ENCODE measurements around the gene BCL7B.
"Not testable (repeated sequence)": the region's sequence is repeated elsewhere in the genome, so short reads cannot be mapped to it uniquely, and the experiment has no call there.

Gene BCL7B

GRCh38 chr7:73532224-73532623 lies 25.3 kb downstream of the BCL7B start:
- no peak for DNase-seq

DNA sequence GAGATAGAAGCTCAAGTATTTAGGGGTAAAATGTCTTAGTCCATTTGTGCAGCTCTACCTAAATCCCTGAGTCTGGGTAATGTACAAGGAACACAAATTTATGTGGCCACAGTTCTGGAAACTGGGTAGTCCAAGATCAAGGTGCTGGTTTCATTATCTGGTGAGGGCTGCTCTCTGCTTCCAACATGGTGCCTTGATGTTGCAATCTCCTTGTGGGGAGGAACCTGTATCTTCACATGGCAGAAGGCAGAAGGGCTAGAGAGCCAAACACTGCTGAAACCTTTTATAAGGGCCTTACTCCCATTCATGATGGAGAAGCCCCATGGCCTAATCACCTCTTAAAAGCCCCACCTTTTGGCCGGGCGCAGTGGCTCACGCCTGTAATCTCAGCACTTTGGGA lies 26.7 kb downstream of the BCL7B start:
- no peak for DNase-seq

GRCh38 chr7:73526896-73527821 lies 30.3 kb downstream of the BCL7B start:
- DNase-seq: peak; percentile 59

GRCh38 chr7:73526158-73526494 lies 31.4 kb downstream of the BCL7B start:
- not testable (repeated sequence) for DNase-seq

GRCh38 chr7:73522105-73522872 lies 35.2 kb downstream of the BCL7B start, which contains the start of gene BAZ1B:
Gene BAZ1B (minus strand): TSS chr7:73522293. CDS start chr7:73521933, 360 bp downstream.
- peak; percentile 98 for DNase-seq

DNA sequence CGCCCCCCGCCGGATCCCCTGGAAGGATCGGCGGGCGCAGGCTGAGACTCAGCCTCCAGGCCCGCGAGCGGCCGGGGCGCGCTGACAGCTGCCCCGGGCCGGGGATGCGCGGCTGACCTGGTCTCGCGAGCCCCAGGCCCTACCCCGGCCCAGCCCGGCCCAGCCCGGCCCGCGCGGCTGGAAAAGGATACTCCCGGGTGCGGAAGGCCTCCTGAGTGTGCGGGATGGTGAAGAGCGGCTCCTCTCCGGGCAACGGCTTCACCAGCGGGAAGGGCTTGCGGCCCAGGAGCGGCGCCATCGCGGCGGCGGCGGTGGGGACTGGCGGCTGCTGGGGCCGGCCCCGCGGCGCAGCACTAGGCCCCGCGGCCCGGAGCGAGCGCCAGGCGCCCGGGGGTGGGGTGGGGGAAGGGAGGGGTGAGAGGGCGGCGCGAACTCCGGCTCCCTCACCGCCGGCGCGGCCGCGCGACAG lies 35.8 kb downstream of the BCL7B start:
- DNase-seq: peak; percentile 68

DNA sequence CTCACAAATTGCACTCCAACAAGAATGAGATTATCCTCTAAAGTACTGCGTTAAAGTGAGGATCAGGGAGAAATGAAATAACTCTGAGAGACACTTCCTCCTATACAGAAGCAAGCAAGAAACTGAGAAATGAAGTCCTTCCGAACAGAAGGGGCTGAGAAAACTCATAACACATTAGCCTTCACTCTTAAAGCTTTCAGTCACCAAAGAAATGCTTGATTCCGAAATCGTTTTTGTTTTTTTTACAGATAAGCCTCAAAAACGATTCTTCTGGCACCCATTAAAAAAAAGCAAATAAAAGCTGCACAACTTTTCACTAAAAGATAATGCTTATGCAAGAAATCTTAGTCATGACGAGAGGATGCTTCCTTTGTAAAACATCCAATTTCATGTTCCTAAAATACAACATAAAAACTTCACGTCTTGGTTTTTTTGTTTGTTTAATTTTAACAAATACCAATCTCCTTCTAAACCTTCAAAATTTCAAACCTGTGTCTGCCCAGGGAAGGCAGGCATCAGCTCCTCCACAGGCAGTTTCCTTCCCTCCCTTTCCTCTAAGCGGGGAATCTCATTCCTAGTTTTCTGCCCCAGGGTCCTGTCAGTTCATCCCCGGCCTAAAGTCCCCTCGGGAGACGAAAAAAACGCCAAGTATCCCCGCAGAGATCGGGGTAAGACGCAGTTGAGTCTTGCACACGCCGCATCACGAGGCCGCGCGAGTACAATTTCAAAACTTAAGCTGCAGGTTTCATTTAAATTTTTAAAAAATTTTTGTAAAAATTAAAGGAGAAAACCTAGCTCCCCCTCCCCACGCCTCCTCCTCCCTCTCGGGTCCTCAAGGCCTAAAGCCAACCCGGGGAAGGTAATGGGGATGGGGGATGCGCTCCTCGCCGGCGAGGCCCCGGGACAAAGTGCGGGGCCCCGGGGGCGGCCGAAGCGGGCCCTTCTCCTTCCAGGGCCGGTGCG lies 36.5 kb downstream of the BCL7B start:
- no peak for DNase-seq

DNA sequence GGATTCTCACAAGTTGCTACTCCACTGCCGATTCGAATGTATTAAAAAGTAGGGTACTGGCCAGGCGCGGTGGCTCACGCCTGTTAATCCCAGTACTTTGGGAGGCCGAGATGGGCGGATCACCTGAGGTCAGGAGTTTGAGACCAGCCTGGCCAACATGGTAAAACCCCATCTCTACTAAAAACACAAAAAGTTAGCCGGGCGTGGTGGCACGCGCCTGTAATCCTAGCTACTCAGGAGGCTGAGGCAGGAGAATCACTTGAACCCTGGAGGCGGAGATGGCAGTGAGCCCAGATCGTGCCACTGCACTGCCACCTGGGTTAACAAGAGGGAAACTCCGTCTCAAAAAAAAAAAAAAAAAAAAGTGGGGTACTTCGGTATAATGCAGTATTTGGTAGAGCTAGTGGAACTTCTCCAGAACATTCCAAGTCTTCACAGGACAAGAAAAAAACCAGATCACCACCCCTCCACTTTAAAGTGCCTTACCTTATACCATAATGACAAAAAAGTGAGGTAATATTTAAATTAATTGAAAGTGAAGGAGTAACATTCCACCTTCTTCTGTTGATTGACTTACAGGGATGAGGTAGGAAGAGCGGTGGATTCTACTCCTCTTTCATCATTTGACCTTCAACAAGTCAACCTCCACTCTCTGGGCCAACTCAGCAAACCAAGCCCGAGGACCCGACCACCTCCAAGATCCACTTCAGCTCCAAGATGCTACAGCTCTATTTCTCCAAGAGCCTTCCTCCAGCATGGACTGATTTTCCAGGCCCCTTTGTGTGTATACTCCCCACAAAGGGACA lies 37.4 kb downstream of the BCL7B start:
- no peak for DNase-seq

GRCh38 chr7:73518470-73518869 lies 39.0 kb downstream of the BCL7B start:
- no peak for DNase-seq

DNA sequence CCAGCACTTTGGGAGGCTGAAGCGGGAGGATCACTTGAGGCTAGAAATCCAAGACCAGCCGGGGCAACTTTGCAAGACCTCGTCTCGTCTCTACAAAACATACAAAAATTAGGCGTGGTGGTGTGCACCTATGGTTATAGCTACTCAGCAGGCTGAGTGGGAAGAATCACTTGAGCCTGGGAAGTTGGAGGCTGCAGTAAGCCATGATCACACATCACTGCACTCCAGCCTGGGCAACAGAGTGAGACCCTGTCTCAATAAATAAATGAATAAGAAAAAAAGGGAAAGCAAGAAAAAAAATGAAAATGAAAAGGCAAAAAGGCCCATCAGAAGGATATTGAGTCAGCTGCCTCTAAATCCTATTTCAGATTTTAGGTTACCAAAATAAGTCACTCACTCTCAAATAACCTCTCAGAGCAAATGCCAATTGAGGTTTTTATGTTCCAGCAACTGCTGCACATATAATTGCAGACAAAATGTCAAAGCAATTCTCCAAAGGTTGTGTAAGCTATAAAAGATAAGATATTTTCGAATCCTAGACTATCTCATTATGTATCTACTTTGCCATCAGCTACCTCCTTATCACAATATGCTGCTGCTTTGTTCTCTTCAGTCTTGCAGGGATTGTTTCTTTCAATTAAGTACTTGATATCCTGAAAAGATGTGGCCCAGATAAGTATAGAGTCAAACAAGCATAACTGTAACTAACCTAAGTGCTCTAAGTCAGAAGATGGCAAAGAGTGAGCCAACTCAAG lies 40.1 kb downstream of the BCL7B start:
- no peak for DNase-seq

- no peak for DNase-seq
These were observed 42.3 kb downstream of the BCL7B start for GRCh38 chr7:73515178-73515577.

DNA sequence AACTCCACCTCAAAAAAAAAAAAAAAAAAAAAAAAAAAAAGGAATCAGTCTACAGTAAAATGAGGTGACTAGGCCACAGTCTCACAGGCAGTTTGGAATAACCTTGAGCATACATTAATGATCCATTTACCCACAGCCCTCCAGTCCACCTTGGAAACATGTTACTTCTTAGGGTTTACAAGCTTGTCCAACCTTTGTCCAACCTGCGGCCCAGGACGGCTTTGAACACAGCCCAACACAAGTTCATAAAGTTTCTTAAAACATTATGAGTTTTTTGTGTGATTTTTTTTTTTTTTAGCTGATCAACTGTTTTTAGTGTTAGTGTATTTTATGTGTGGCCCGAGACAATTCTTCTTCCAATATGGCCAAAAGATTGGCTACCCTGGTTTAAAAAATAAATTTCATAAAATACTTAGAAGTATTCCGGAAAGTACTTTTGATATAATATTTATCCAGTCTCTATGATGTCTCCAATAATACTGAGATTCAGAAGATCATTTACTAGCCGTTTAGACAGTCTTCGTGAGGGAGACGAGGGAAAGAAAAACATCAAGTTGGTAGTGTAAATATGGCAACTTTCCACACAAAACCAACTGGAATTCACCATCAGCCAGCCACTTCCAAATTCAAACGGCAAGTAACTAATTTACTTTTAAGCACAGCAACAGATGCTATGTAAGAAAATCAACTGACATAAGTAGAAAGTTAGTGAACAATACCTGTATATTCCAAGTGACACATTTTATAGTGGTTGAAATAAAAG lies 45.3 kb downstream of the BCL7B start:
- DNase-seq: no peak

DNA sequence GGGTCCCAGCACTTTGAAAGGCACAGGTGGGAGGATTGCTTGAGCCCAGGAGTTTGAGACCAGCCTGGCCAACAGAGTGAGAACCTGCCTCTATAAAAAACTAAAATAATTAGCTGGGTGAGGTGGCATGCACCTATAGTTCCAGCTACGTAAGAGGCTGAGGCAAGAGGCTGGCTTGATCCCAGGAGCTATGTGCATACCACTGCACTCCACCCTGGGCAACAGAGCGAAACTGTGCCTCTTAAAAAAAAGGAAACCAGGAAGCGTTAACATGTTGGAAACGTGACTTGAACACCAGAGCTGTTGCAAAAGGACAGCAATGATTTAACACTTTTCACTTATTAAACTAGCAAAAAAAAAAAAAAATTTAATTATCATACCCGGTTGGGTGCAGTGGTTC lies 48.0 kb downstream of the BCL7B start:
- no peak for DNase-seq

DNA sequence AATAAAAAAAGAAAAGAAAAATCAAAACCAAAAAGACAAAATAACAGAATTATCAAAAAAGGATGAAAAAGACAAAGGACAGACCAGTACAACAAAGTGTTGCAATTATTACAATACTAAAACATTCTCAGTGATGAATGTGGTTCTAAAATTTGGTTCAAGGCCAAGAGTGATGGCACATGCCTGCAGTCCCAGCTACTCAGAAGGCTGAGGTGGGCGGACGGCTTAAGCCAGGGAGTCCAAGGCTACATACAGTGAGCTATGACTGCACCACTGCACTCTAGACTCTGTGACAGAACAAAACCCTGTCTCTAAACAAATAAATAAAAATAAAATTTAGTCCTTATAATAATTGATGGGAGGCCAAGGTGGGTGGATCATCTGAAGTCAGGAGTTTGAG lies 49.9 kb downstream of the BCL7B start:
- DNase-seq: no peak

- no peak for DNase-seq
These were observed 52.6 kb downstream of the BCL7B start for GRCh38 chr7:73504920-73505319.

- no peak for DNase-seq
These were observed 53.5 kb downstream of the BCL7B start for GRCh38 chr7:73504017-73504416.

DNA sequence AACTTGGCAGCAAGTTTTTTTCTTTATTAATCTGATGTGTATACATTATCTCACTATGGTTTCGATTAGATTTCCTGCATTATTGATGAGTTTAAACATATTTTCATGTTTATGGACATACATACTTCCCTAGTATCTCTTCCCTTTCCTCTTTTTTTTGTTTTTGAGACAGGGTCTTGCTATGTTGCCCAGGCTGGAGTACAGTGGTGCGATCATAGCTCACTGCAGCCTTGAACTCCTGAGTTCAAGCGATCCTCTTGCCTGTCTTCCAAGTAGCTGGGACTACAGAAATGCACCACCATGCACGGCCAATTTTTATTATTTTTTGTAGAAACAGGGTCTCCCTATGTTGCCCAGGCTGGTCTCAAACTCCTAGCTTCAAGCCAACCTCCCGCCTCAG lies 54.3 kb downstream of the BCL7B start:
- no peak for DNase-seq

DNA sequence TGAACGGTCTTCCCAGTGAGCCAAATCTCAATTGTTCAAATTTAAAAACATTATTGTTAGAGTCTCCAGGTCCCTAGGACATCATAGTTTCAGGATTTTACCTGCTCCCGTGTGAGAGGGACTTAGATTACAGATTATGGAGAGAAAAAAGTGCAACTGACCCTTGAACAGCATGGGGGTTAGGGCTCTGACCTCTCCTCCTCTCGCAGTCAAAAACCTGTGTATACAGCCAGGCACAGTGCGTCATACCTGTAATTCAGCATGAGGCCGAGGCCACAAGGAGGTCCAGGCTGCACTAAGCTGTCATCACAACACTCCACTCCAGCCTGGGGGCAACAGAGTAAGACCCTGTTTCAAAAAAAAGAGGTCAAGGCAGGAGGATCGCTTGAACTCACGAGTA lies 60.9 kb downstream of the BCL7B start:
- DNase-seq: no peak

DNA sequence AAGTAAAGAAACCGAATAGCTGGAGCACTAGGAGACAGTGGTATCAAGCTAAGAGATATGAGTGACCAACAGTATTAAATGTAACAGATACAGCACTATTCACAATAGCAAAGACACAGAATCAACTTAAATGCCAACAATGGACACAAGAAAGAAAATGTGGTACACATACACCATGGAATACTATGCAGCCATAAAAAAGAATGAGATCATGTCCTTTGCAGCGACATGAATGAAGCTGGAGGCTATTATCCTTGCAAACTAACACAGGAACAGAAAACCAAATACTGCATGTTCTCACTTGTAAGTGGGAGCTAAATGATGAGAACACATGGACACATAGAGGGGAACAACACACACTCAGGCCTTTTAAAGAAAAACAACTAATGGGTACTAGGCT lies 62.0 kb downstream of the BCL7B start:
- not testable (repeated sequence) for DNase-seq

GRCh38 chr7:73489976-73490375 lies 67.5 kb downstream of the BCL7B start:
- no peak for DNase-seq

All from NCI-H510A treated with DMSO at 0.1 percent for 48 hours (cell line).